BLaER1 treated with 17β-estradiol and CSF1 and Interleukin-3, amounts not matched to agents 10 nM and 100 nM (cell line): ENCODE results near the gene FKBP1A.

Experiments used
- H3K27ac ChIP-seq, 11 experiments: shearing (Covaris generic); formaldehyde crosslinking; 2 replicates each; pipeline ENCODE4 v1.8.1; 2022
- H3K27me3 ChIP-seq, 11 experiments: shearing (Covaris generic); formaldehyde crosslinking; 2 replicates each; pipeline ENCODE4 v1.8.1; 2022
- H3K36me3 ChIP-seq, 11 experiments: shearing (Covaris generic); formaldehyde crosslinking; 2 replicates each; pipeline ENCODE4 v1.8.1; 2022
- H3K4me1 ChIP-seq, 10 experiments: shearing (Covaris generic); formaldehyde crosslinking; 2 replicates each; pipeline ENCODE4 v1.8.1; 2022
- H3K4me2 ChIP-seq, 11 experiments: shearing (Covaris generic); formaldehyde crosslinking; 2 replicates each; pipeline ENCODE4 v1.8.1; 2022
- H3K4me3 ChIP-seq, 10 experiments: shearing (Covaris generic); formaldehyde crosslinking; 2 replicates each; pipeline ENCODE4 v1.8.1; 2022
- H3K9ac ChIP-seq, 11 experiments: shearing (Covaris generic); formaldehyde crosslinking; 2 replicates each; pipeline ENCODE4 v1.8.1; 2022
- H3K9me3 ChIP-seq, 11 experiments: shearing (Covaris generic); formaldehyde crosslinking; replicated peaks in 1 of 11; 2 replicates each; pipeline ENCODE4 v1.8.1; 2022
- H4K20me1 ChIP-seq, 11 experiments: shearing (Covaris generic); formaldehyde crosslinking; 2 replicates each; pipeline ENCODE4 v1.8.1; 2022
- Cebpa-rat ChIP-seq, 11 experiments: shearing (Covaris generic); IDR thresholded peaks; 2 replicates each; pipeline ENCODE4 v1.8.1; 2022

The FKBP1A gene

GRCh38 chr20:1322511-1323245 lies 70.2 kb downstream of the FKBP1A start:
- H3K9ac ChIP-seq = peak overlapping the region in 6 of 11 experiments; percentile 1 to 32 (median 29); a peak in 5 of 22 replicates
- peaks cover 33 to 51% (median 47%) of the 10 kb centered on the region in 10 experiments for H3K4me1 ChIP-seq
- H3K4me2 ChIP-seq = peak overlapping the region in 9 of 11 experiments; percentile 54 to 98 (median 96); a peak in 18 of 22 replicates

GRCh38 chr20:1321654-1321939 lies 71.3 kb downstream of the FKBP1A start:
- no peak for TF ChIP-seq Cebpa-rat (IDR thresholded peaks at IDR 0.05)
- Histone ChIP-seq H3K9ac (no peak overlapping the region), H3K4me1 (peaks cover 22 to 41% (median 37%) of the 10 kb centered on the region in 10 experiments), H3K4me2 (no peak overlapping the region), H3K27me3 (no peaks in the 10 kb centered on the region), H4K20me1 (peaks cover 0 to 4% (median 0%) of the 10 kb centered on the region in 11 experiments; a peak in 3 of 22 replicates), H3K9me3 (peaks cover 0 to 7% (median 0%) of the 10 kb centered on the region in 11 experiments; a peak in 1 of 22 replicates), H3K4me3 (no peak overlapping the region), H3K36me3 (no peaks in the 10 kb centered on the region), H3K27ac (no peak overlapping the region)

More at GRCh38 chr20:1322511-1323245, 70.2 kb downstream of the FKBP1A start:
- Histone ChIP-seq H3K9me3 (peaks cover 0 to 7% (median 0%) of the 10 kb centered on the region in 11 experiments; a peak in 1 of 22 replicates), H3K36me3 (peaks cover 0 to 5% (median 0%) of the 10 kb centered on the region in 11 experiments; a peak in 1 of 22 replicates), H3K27ac (peak overlapping the region in 8 of 11 experiments; percentile 9 to 100 (median 48); a peak in 12 of 22 replicates), H4K20me1 (peaks cover 0 to 13% (median 8%) of the 10 kb centered on the region in 11 experiments; a peak in 10 of 22 replicates), H3K4me3 (no peak overlapping the region), H3K27me3 (no peaks in the 10 kb centered on the region)
- no peak; a peak in 1 of 22 replicates for TF ChIP-seq Cebpa-rat (IDR thresholded peaks at IDR 0.05)

GRCh38 chr20:1320902-1321653 lies 71.8 kb downstream of the FKBP1A start:
- H3K9ac ChIP-seq = no peak overlapping the region
- no peak overlapping the region for H3K27ac ChIP-seq
- H3K4me3 ChIP-seq = no peak overlapping the region
- H3K4me2 ChIP-seq = no peak overlapping the region
- no peak for TF ChIP-seq Cebpa-rat (IDR thresholded peaks at IDR 0.05)
- peaks cover 0 to 7% (median 0%) of the 10 kb centered on the region in 11 experiments; a peak in 1 of 22 replicates for H3K9me3 ChIP-seq
- H3K4me1 ChIP-seq = peaks cover 17 to 35% (median 31%) of the 10 kb centered on the region in 10 experiments
- H4K20me1 ChIP-seq = no peaks in the 10 kb centered on the region; a peak in 1 of 22 replicates
- no peaks in the 10 kb centered on the region for H3K36me3 ChIP-seq
- H3K27me3 ChIP-seq = no peaks in the 10 kb centered on the region

GRCh38 chr20:1320016-1320415 lies 72.8 kb downstream of the FKBP1A start:
- H3K9me3 ChIP-seq = peaks cover 0 to 7% (median 0%) of the 10 kb centered on the region in 11 experiments; a peak in 1 of 22 replicates
- no peak overlapping the region for H3K4me3 ChIP-seq
- H3K27ac ChIP-seq = no peak overlapping the region; a peak in 1 of 22 replicates
- no peaks in the 10 kb centered on the region for H3K36me3 ChIP-seq
- H3K4me2 ChIP-seq = no peak overlapping the region
- H3K27me3 ChIP-seq = no peaks in the 10 kb centered on the region
- H3K4me1 ChIP-seq = peaks cover 14 to 32% (median 28%) of the 10 kb centered on the region in 10 experiments
- H4K20me1 ChIP-seq = no peaks in the 10 kb centered on the region
- no peak overlapping the region for H3K9ac ChIP-seq
- no peak for TF ChIP-seq Cebpa-rat (IDR thresholded peaks at IDR 0.05)

- H3K27ac ChIP-seq = no peak overlapping the region
- peaks cover 8 to 26% (median 22%) of the 10 kb centered on the region in 10 experiments for H3K4me1 ChIP-seq
- no peak overlapping the region for H3K9ac ChIP-seq
- no peak overlapping the region for H3K4me3 ChIP-seq
- no peak overlapping the region for H3K4me2 ChIP-seq
- no peaks in the 10 kb centered on the region for H3K27me3 ChIP-seq
- no peaks in the 10 kb centered on the region for H4K20me1 ChIP-seq
- TF ChIP-seq Cebpa-rat (IDR thresholded peaks at IDR 0.05) = no peak
- H3K9me3 ChIP-seq = peaks cover 0 to 7% (median 0%) of the 10 kb centered on the region in 11 experiments; a peak in 1 of 22 replicates
- H3K36me3 ChIP-seq = no peaks in the 10 kb centered on the region
These were observed 73.4 kb downstream of the FKBP1A start for GRCh38 chr20:1319462-1319861.

GRCh38 chr20:1319051-1319450 lies 73.8 kb downstream of the FKBP1A start:
- Histone ChIP-seq H3K9ac (no peak overlapping the region), H3K4me2 (no peak overlapping the region), H3K4me1 (peaks cover 7 to 22% (median 18%) of the 10 kb centered on the region in 10 experiments; a peak in 19 of 20 replicates), H3K27ac (no peak overlapping the region), H3K36me3 (no peaks in the 10 kb centered on the region), H3K27me3 (no peaks in the 10 kb centered on the region), H3K9me3 (peaks cover 0 to 7% (median 0%) of the 10 kb centered on the region in 11 experiments; a peak in 1 of 22 replicates), H3K4me3 (no peak overlapping the region), H4K20me1 (no peaks in the 10 kb centered on the region)
- no peak for TF ChIP-seq Cebpa-rat (IDR thresholded peaks at IDR 0.05)
